ENCODE measurements around the gene SLC10A4. TPM values are rescaled to one million over a fixed set of nuclear protein-coding genes. Genes with fewer than 3 reads are reported as not detected.

Gene SLC10A4
- total RNA-seq, 1 donor from 2014 or later = 0.24 TPM

DNA sequence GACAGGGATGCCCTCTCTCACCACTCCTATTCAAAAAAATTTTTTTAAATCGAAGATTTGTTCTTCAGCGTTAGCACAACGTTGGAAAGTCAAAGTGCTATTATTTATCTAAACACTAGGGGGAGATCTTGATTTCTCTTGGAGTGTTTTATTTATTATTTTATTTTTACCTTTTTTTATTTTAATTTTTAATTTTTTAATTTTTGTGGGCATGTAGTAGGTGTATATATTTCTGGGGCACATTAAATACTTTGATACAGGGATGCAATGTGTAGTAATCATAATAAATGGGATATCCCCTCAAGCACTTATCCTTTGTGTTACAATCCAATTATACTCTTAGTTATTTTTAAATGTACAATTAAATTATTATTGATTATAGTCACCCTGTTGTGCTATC lies 37.4 kb upstream of the SLC10A4 start:
- TF ChIP-seq, protein P1, sequence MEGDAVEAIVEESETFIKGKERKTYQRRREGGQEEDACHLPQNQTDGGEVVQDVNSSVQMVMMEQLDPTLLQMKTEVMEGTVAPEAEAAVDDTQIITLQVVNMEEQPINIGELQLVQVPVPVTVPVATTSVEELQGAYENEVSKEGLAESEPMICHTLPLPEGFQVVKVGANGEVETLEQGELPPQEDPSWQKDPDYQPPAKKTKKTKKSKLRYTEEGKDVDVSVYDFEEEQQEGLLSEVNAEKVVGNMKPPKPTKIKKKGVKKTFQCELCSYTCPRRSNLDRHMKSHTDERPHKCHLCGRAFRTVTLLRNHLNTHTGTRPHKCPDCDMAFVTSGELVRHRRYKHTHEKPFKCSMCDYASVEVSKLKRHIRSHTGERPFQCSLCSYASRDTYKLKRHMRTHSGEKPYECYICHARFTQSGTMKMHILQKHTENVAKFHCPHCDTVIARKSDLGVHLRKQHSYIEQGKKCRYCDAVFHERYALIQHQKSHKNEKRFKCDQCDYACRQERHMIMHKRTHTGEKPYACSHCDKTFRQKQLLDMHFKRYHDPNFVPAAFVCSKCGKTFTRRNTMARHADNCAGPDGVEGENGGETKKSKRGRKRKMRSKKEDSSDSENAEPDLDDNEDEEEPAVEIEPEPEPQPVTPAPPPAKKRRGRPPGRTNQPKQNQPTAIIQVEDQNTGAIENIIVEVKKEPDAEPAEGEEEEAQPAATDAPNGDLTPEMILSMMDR (IDR thresholded peaks at IDR 0.05) = peak; percentile 60
- TF ChIP-seq EZH2phosphoT487 (IDR thresholded peaks at IDR 0.05) = no peak
- no peak for TF ChIP-seq EZH2 (IDR thresholded peaks at IDR 0.05)
- Mint-ChIP-seq H3K9me3 (no peaks in the 10 kb centered on the region), H3K27me3 (ENCODE audit: insufficient read depth, low read depth) (peaks cover 2% of the 10 kb centered on the region), H3K36me3 (no peaks in the 10 kb centered on the region), H3K4me1 (no peaks in the 10 kb centered on the region), H3K4me3 (no peak overlapping the region), H3K27ac (no peak overlapping the region)
- no peak for DNase-seq (ENCODE audit: low spot score)
- no peaks in the 10 kb centered on the region for H4K20me1 ChIP-seq (ENCODE audit: low read depth)
- no peaks in the 10 kb centered on the region for H3K36me3 ChIP-seq
- H3F3A ChIP-seq (ENCODE audit: low read depth) = peaks cover 2% of the 10 kb centered on the region
- no peak overlapping the region for H3K9ac ChIP-seq
- no peak overlapping the region for H3K27ac ChIP-seq
- H3K4me2 ChIP-seq = no peak overlapping the region
- no peaks in the 10 kb centered on the region for H3K4me1 ChIP-seq
- no peaks in the 10 kb centered on the region for H3K9me3 ChIP-seq (ENCODE audit: low read depth)
- H3K27me3 ChIP-seq = no peaks in the 10 kb centered on the region
- no peak overlapping the region for H3K4me3 ChIP-seq
- H3K79me2 ChIP-seq (ENCODE audit: low read depth) = no peaks in the 10 kb centered on the region
- no peak overlapping the region for H2AFZ ChIP-seq (replicated peaks)

DNA sequence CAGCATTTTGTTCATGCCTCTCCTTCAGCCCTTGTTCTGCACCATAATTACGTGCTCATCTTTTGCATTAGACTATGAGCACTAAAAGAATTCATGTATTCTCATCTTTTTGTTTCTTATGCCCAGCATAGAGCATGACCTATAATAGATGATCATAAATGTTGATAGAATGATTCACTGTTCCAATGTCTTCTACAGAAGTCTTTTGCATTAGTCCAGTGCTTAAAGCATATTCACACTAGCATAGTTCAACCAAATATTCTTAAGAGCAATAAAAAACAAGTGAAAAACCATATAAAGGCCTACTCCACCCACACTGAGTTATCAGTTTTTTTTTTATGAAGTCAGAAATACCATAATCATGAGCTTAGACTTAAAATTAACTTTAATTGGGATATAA lies 36.5 kb upstream of the SLC10A4 start:
- no peak for DNase-seq (ENCODE audit: low spot score)
- no peaks in the 10 kb centered on the region for H3K9me3 ChIP-seq (ENCODE audit: low read depth)
- H3K27me3 ChIP-seq = no peaks in the 10 kb centered on the region
- no peaks in the 10 kb centered on the region for H3K36me3 ChIP-seq
- H3K4me3 ChIP-seq = no peak overlapping the region
- Mint-ChIP-seq H3K9me3 (no peaks in the 10 kb centered on the region), H3K36me3 (no peaks in the 10 kb centered on the region), H3K4me3 (no peak overlapping the region), H3K27ac (no peak overlapping the region), H3K27me3 (ENCODE audit: insufficient read depth, low read depth) (peaks cover 2% of the 10 kb centered on the region), H3K4me1 (no peaks in the 10 kb centered on the region)
- no peak overlapping the region for H3K4me2 ChIP-seq
- peaks cover 5% of the 10 kb centered on the region for H3F3A ChIP-seq (ENCODE audit: low read depth)
- H3K4me1 ChIP-seq = no peaks in the 10 kb centered on the region
- TF ChIP-seq EZH2 (IDR thresholded peaks at IDR 0.05) (no peak), EZH2phosphoT487 (IDR thresholded peaks at IDR 0.05) (no peak)
- TF ChIP-seq, protein P1 (IDR thresholded peaks at IDR 0.05) = no peak
- no peak overlapping the region for H3K27ac ChIP-seq
- no peak overlapping the region for H2AFZ ChIP-seq (replicated peaks)
- no peaks in the 10 kb centered on the region for H3K79me2 ChIP-seq (ENCODE audit: low read depth)
- H4K20me1 ChIP-seq (ENCODE audit: low read depth) = no peaks in the 10 kb centered on the region
- no peak overlapping the region for H3K9ac ChIP-seq

DNA sequence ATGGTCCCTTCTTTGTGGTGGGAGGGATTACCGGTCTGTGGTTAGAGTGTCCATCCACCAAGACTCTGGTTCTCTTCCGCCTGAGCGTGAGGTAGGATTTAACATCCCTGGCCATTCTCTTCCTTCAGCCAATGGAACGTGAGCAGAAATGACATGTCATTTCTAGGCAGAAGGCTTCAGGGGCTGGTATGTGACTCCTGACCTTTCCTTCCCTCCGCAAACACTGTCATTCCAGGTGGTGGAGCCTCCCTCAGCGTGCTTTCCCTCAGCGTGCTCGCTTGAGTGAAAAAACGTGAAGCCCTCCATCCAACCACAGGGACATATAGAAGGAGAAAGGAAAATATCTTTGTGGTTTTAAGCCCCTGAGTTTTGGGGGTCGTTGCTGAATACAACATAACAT lies 34.0 kb upstream of the SLC10A4 start:
- no peaks in the 10 kb centered on the region for H3K9me3 Mint-ChIP-seq
- no peak overlapping the region for H3K4me3 Mint-ChIP-seq
- H3K27ac Mint-ChIP-seq = no peak overlapping the region
- H3K4me1 Mint-ChIP-seq = no peaks in the 10 kb centered on the region
- Histone ChIP-seq H3K9ac (no peak overlapping the region), H3K27me3 (no peaks in the 10 kb centered on the region), H3K4me1 (no peaks in the 10 kb centered on the region), H2AFZ (replicated peaks) (peak overlapping the region; percentile 57), H3K27ac (no peak overlapping the region), H3K4me3 (no peak overlapping the region), H3K79me2 (ENCODE audit: low read depth) (no peaks in the 10 kb centered on the region), H3K9me3 (ENCODE audit: low read depth) (no peaks in the 10 kb centered on the region), H3F3A (ENCODE audit: low read depth) (peaks cover 5% of the 10 kb centered on the region), H3K4me2 (no peak overlapping the region), H4K20me1 (ENCODE audit: low read depth) (no peaks in the 10 kb centered on the region), H3K36me3 (no peaks in the 10 kb centered on the region)
- peak; percentile 3 for DNase-seq (ENCODE audit: low spot score)
- TF ChIP-seq, protein P1 (IDR thresholded peaks at IDR 0.05) = no peak
- TF ChIP-seq EZH2 (IDR thresholded peaks at IDR 0.05) = no peak
- TF ChIP-seq EZH2phosphoT487 (IDR thresholded peaks at IDR 0.05) = no peak
- H3K36me3 Mint-ChIP-seq = no peaks in the 10 kb centered on the region
- peaks cover 2% of the 10 kb centered on the region for H3K27me3 Mint-ChIP-seq (ENCODE audit: insufficient read depth, low read depth)
